Measurements from ENCODE around the gene KLHL6. TPM values are rescaled to one million over a fixed set of nuclear protein-coding genes. Genes with fewer than 3 reads are reported as not detected.
A peak's percentile ranks its signal among the peaks of the same experiment; 100 is the strongest.

The KLHL6 gene
- total RNA-seq, 1 donor from 2014 or later, result 0.76 TPM

DNA sequence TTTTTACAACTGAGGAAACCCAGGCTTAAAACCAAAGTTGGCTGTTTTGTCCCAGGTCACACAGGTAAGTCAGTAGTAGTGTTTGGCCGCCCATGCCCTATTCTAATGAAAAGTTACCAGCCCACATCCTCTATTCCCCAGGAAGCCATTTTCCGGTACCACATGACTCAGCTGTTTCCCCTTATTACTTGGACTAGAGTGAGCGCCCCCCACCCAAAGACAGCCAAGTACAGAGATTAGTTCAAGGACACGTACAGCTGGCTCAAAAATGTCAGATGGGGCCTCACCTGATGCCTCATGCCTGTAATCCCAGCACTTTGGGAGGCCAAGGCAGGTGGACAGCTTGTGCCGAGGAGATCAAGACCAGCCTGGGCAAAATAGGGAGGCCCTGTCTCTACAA, 8.5 kb upstream of the KLHL6 start:
- no peak for ATAC-seq

GRCh38 chr3:183563536-183563874, 8.0 kb upstream of the KLHL6 start:
- no peak for ATAC-seq

DNA sequence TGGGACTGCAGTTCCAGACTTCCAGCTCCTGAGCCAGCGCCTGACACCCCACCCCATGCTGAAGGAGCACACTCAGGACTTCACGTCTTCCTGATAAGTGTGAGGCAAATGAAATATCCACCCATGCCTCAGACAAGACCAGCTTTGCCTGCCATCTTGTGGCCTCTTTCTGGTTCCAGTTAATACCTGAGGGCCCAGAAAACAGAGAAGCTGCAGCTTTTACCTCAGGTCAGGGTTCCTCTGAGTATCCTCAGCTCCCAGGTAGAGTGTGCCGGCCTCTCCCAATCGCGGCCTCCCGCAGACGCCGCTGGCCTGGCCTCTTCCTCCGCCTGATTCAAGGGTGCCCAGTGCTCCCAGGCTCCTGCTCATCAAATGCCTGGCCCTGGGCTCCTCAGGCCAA, 5.1 kb upstream of the KLHL6 start:
- peak; percentile 40 for ATAC-seq

- ATAC-seq, result no peak
Measured at GRCh38 chr3:183558495-183558894, 3.0 kb upstream of the KLHL6 start.

DNA sequence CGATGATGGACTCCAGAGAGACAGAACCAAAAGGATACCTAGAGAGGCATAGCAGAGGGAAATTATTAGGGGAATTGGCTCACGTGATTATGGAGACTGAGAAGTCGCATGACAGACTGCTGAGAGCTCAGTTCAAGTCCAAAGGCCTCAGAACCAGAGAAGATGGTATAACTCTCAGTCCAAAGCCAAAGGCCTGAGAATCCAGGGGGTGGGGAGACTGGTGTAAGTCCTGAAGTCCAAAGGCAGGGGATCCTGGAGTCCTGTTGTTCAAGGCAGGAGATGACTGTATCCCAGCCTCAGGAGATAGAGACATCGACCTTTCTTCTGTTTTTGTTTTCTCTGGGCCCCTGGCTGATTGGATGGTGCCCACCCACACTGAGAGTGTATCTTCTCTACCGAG, 1.2 kb upstream of the KLHL6 start:
- no peak for ATAC-seq

- peak; percentile 37 for ATAC-seq
Measured at GRCh38 chr3:183554377-183554776, 1.1 kb downstream of the KLHL6 start.

DNA sequence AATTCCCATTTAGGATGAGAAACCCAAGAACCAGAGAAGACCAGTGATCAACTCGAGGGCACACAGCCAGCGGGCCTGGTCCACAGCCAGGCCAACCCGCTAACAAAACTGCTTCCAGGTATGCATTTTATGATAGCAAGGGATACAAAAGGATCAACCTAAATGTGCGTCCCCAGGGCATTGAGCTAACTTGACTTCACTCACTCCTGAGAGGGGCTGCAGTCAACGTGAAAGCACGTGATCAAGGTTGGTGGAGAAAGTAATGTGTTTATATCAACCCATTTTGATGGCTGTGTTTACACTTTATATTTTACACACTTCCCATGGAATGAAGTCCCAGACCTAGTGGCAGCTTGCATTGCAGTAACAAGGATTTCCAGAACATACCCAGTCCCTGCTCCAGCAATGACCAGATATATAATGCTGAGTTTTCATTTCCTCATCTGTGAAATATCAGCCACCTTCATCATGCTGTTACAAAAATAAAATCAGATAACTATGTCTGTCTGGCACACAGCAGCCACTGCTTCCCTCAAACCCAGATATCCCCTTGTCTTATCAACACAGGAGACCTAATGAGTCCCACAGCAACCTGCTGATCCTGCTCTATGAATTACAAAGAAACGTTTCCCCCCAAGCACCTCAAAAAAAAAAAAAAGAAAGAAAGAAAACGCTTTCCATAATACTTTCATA, 2.0 kb downstream of the KLHL6 start:
- no peak for ATAC-seq

- no peak for ATAC-seq
Measured at GRCh38 chr3:183551930-183552329, 3.6 kb downstream of the KLHL6 start.

GRCh38 chr3:183548262-183548769, 7.2 kb downstream of the KLHL6 start:
- peak; percentile 55 for ATAC-seq

DNA sequence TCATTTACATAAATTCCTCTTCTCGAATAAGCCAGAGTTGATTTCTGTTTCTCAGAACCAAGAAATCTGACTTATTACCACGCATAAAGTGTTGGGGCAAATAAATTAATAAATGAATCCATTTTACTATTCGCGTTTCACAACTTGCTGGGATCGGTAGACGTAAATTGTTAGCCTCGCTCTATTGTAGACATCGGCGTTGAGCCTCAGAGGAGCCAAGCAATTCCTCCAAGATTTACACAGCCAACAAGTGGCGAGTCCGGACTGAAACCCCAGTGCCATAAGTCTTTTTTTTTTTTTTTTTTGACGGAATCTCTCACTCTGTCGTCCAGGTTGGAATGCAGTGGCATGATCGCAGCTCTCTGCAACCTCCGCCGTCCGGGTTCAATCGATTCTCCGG, 8.9 kb downstream of the KLHL6 start:
- no peak for ATAC-seq

- no peak for ATAC-seq
Measured at GRCh38 chr3:183545708-183546107, 9.8 kb downstream of the KLHL6 start.

DNA sequence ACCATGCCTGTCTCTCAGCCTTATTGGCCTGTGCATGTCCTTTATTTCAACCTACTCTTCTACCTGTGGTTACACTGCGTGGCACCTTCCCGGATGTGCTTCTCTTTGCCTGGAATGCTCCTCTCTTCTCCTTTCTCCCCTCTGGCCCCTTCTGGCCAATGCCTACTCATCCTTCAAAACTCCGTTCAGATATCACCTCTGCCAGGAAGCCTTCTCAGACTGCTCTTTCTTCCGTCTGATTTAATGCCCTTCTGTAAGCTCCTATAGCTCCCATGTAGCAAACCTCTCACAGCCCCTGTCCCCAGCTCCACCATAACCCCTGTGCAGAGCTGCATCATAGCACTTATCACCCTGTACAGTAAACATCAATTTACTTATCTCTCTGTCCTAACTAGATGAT, 13.2 kb downstream of the KLHL6 start:
- no peak for ATAC-seq

- no peak for ATAC-seq
Measured at GRCh38 chr3:183541738-183542137, 13.8 kb downstream of the KLHL6 start.

DNA sequence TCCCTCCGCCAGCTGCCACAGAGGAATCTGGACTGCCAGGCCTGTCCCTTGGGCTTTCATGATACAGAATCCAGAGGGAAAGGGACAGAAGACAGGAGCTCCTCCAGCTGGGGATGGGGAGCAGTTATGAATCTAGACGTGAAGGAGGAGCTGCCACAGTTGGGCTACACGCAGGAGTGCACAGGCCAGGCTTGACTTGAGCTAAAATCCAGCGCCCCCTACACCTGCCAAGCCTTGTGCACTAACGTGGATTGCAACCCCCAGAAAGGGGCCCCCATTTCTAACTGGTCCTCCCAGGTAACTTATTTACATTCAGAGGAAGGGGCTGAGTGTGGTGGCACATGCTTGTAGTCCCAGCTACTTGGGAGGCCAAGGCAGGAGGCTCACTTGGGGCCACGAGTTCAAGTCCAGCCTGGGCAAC, 14.3 kb downstream of the KLHL6 start:
- no peak for ATAC-seq

DNA sequence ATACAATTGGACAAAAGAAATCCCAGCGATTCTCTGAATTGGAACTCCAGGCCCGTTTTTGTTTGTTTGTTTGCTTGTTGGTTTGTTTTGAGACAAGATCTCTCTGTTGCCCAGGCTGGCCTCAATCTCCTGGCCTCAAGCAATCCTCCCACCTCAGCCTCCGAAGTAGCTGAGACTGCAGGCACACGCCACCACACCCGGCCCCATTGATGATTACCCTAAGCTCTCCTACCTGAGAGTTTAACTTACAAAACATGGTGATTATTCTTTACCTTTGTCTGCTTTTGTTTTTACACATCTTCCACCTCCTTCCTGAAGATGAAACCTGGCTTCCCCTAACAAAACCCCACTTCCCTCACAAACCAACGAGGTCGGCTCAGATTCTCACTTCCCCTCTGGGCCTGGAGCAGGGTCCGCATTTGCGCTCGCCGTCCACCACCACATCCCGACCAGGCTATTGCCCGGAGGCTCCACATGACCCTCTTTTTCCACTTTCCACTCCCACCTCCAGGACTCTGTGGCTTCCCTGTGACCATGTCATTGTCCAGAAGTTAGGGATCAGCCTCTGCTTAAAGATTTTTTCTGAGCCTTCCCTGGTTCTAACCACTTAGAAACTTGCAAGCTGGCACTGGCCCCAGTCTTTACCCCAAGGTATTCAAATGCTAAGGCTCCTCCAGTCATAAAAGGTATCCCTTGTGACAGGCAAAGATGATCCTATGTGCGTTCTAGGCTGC, 14.8 kb downstream of the KLHL6 start:
- ATAC-seq, result no peak

- ATAC-seq, result no peak
Measured at GRCh38 chr3:183539811-183540210, 15.7 kb downstream of the KLHL6 start.

DNA sequence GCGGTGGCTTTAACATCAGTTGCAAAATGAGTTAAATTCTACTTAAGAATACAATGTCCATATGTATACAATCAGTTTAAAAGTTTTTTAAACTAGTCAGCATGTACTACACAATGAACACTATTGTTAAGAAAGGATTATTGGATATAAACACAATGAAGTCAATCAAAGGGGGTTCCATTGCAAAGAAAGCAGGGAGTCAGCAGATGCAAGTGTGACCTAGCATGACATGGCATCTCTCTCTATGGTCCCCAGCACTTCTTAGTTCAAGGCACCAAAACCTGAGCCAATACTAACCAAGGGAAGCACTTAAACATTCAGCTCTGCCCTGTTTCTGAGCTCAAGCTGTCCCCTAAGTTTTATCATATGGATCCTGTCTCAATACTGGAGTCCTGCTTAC, 17.0 kb downstream of the KLHL6 start:
- no peak for ATAC-seq

- no peak for ATAC-seq
Measured at GRCh38 chr3:183537295-183537730, 18.2 kb downstream of the KLHL6 start.

DNA sequence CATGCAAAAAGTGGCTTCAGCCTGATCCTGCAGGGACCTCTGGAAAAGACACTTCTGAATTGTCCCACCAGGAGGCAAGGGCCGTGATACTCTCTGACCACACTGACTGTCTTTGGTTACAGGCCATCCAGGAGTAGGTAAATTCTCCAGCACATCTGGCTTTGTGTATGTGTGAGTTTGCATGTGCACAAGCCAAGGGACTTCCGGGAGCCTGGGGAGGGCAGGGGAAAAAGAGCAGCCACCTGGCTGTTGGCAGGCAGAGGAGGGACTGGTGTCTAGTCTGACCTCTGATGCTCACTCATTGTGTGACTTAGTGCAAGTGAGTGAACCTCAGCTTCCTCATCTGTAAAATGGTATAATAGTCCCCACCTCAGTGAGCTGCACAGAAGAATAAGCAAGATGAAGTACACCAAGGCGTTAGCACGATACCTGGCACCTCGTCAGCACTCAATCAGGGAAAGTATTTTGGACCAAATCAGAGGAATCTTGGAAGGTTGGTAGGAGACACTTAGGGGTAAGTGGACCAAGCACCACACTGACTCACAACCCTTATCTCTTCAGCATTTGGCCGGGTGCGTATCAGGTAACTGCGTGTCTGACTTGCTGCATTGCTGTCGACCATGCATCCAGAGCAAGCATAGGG, 19.1 kb downstream of the KLHL6 start:
- peak; percentile 53 for ATAC-seq

DNA sequence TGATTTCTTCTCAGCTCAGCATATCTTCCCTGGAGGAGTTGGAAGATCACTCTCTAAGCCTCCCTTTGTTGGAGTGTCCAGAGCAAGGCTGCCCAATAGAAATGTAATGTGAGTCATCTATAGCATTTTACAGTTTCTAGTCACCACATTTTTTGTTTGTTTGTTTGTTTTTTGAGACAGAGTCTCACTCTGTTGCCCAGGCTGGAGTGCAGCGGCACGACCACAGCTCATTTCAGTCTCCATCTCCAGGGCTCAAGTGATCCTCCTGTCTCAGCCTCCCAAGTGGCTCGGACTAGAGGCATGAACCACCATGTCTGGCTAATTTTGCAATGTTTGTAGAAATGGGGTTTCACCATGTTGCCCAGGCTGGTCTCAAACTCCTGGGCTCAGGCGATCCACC, 21.3 kb downstream of the KLHL6 start:
- no peak for ATAC-seq

DNA sequence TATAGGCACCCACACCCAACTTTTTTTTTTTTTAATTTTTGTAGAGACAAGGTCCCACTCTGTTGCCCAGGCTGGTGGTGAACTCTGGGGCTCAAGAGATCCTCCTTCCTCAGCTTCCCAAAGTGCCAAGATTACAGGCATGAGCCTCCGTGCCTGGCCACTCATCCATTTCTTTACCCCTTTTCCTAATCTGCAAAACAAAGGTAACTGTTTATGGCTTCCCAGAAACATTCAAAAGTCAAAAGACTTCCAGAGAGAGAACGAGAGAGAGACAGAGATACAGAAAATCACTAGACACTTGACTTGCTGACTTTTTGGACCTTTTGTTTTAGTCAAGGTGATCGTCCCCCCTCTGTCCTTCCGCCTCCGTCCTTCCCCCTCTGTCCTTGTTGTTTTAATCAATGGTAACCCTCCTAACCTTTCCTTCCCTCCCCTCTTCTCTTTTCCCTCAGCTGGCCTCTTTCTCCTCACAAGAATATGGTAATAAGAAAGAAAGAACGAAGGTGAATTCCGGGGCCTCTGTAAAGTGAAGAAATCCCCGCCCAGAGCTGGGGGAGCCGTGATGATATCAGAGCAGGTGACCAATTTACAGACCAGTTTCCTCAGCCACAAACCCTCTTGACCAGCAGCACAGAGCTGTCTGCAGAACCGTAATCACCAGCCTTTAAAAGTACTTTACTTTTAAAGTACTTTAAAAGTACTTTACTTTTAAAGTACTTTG, 21.9 kb downstream of the KLHL6 start:
- no peak for ATAC-seq

DNA sequence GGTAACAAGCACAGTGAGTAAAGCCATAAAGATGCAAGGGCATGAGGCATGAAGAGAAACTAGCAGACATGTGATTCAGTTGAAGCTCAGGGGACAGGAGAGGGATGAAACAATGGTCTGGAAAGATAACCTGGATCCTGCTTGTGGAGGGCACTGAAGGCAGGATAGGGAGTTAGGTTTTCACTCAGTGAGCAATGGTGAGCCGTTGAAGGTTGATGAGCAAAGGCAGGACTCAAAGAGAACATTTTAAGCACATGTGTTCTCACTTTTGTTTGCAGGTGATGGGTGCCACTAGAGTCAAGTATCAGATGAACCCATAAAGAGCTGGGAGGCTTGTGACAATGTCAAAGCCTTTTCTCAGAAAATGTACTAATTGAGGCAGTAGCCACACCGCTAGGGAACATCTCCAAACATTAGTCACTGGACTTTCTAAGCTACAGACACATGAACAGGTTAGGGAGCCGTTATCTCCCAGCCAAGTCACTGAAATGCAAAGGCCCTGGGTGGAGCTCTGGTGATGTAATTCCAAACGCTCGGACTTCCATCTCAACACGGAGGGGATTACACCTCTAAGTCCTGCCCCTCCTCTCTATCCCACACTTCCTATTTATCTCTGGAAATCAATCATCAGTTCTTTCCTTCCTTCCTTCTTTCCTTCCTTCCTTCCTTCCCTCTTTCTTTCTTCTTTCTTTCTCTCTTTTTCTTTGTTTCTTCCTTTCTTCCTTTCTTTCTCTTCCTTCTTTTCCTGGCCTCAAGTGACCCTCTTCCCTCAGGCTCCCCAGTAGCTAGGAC, 22.7 kb downstream of the KLHL6 start:
- no peak for ATAC-seq
